Measurements from ENCODE around the gene PHLDB1. TPM values are rescaled to one million over a fixed set of nuclear protein-coding genes. Genes with fewer than 3 reads are reported as not detected.
"Not testable (repeated sequence)": the region's sequence is repeated elsewhere in the genome, so short reads cannot be mapped to it uniquely, and the experiment has no call there.

PHLDB1 gene
- total RNA-seq, result 71.8 TPM
- long read RNA-seq, full-length matches to known transcripts, result 8 of 75 reads
- long read RNA-seq, partial matches to known transcripts, result 41 of 75 reads
- long read RNA-seq, other reads (novel, unspliced or antisense), result 26 of 75 reads

- TF ChIP-seq CTCF (IDR thresholded peaks at IDR 0.05), result peak; percentile 57
- Histone ChIP-seq H3K27me3 (ENCODE audit: low read depth) (peaks cover 8% of the 10 kb centered on the region), H3K9me3 (no peaks in the 10 kb centered on the region), H3K27ac (peak within 1 kb of the TSS; percentile 90), H3K4me3 (peak within 1 kb of the TSS; percentile 73), H3K36me3 (peaks cover 3% of the 10 kb centered on the region), H3K4me1 (peaks cover 49% of the 10 kb centered on the region)
- DNase-seq (peak; percentile 71), ATAC-seq (peak; percentile 63 to 67)
- intact Hi-C loops (cut with DNase I), result no loop called here
Measured at GRCh38 chr11:118607401-118608359, at the start of gene PHLDB1. Gene PHLDB1 (plus strand): TSS chr11:118607615. CDS start chr11:118613837, 6,222 bp downstream.

DNA sequence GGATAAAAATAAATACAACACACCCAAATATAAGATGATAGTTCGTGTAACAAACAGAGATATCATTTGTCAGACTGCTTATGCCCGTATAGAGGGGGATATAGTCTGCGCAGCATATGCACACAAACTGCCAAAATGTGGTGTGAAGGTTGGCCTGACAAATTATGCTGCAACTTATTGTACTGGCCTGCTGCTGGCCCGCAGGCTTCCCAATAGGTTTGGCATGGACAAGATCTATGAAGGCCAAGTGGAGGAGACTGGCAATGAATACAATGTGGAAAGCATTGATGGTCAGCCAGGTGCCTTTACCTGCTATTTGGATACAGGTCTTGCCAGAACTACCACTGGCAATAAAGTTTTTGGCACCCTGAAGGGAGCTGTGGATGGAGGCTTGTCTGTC lies 46.6 kb upstream of the PHLDB1 start:
- H3K27me3 ChIP-seq (ENCODE audit: low read depth), result no peaks in the 10 kb centered on the region
- no peak for ATAC-seq
- no peak for DNase-seq
- intact Hi-C loops (cut with DNase I), result no loop called here
- H3K9me3 ChIP-seq, result no peaks in the 10 kb centered on the region
- no peak for TF ChIP-seq CTCF (IDR thresholded peaks at IDR 0.05)
- peaks cover 30% of the 10 kb centered on the region for H3K36me3 ChIP-seq
- no peak overlapping the region for H3K4me3 ChIP-seq
- H3K27ac ChIP-seq, result no peak overlapping the region
- H3K4me1 ChIP-seq, result peaks cover 10% of the 10 kb centered on the region

GRCh38 chr11:118565051-118565450 lies 42.4 kb upstream of the PHLDB1 start:
- Histone ChIP-seq H3K36me3 (peaks cover under 1% of the 10 kb centered on the region), H3K9me3 (no peaks in the 10 kb centered on the region), H3K4me1 (peaks cover 10% of the 10 kb centered on the region), H3K27ac (no peak overlapping the region), H3K27me3 (ENCODE audit: low read depth) (no peaks in the 10 kb centered on the region), H3K4me3 (peak overlapping the region; percentile 68)
- intact Hi-C loops (cut with DNase I), result no loop called here
- no peak for ATAC-seq
- no peak for DNase-seq
- TF ChIP-seq CTCF (IDR thresholded peaks at IDR 0.05), result no peak

GRCh38 chr11:118569670-118570069 lies 37.7 kb upstream of the PHLDB1 start:
- intact Hi-C loops (cut with DNase I), result no loop called here
- Histone ChIP-seq H3K27me3 (ENCODE audit: low read depth) (no peaks in the 10 kb centered on the region), H3K27ac (no peak overlapping the region), H3K36me3 (no peaks in the 10 kb centered on the region), H3K4me3 (no peak overlapping the region), H3K4me1 (peaks cover 22% of the 10 kb centered on the region), H3K9me3 (no peaks in the 10 kb centered on the region)
- no peak for TF ChIP-seq CTCF (IDR thresholded peaks at IDR 0.05)
- no peak for DNase-seq
- no peak for ATAC-seq

GRCh38 chr11:118570787-118571186 lies 36.6 kb upstream of the PHLDB1 start:
- H3K4me3 ChIP-seq, result no peak overlapping the region
- intact Hi-C loops (cut with DNase I), result no loop called here
- no peak overlapping the region for H3K27ac ChIP-seq
- H3K36me3 ChIP-seq, result no peaks in the 10 kb centered on the region
- no peaks in the 10 kb centered on the region for H3K9me3 ChIP-seq
- ATAC-seq (no peak), DNase-seq (no peak)
- no peaks in the 10 kb centered on the region for H3K27me3 ChIP-seq (ENCODE audit: low read depth)
- peaks cover 28% of the 10 kb centered on the region for H3K4me1 ChIP-seq
- no peak for TF ChIP-seq CTCF (IDR thresholded peaks at IDR 0.05)

GRCh38 chr11:118571701-118572060 lies 35.7 kb upstream of the PHLDB1 start:
- Histone ChIP-seq H3K4me3 (peak overlapping the region; percentile 99), H3K4me1 (peaks cover 34% of the 10 kb centered on the region), H3K27ac (peak overlapping the region; percentile 99)
- DNase-seq, result peak; percentile 55
- ATAC-seq; intact Hi-C loops (cut with DNase I); H3K36me3 ChIP-seq; H3K9me3 ChIP-seq; H3K27me3 ChIP-seq (ENCODE audit: low read depth): not testable (repeated sequence)

Data from lower lobe of right lung (tissue), 2 donors.